Measurements from ENCODE around the gene IFNA6.

The IFNA6 gene

DNA sequence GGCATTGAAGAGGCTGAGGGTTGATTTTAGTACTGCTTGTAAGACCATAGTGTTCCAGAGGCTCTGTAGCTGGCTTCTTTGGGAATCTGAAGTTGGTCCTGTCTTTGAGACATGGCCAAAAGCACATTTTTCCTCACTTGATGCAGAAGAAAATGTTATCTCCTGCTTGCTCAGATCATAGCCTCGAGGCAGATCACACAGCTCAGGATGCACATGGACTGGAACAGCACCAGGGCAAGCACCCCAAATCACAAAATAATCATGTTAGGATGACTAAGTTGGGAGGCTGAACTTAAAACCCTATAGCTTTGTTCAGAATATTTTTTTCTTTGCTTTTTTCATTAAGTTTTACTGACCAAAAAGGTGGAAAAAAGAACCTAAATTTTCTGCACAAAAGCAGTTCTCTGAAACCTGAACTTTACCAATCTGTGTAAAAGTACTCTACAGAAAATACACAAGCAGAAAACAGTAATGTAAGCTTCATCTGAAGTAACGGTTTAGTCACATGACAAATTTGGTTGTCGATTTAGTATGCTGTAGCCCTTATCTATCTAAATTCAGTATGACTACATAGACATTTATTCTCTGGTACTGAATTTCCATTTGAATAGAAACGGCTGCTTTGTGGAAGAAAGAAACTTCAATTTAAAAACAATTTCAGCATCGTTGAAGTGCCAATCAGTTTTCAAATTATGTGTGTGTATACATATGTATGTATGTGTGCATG is 18.8 kb downstream of the IFNA6 start:
- DNase-seq (ENCODE audit: low spot score), result no peak

- peak; percentile 53 for DNase-seq (ENCODE audit: low spot score)
Measured at GRCh38 chr9:21326526-21327139, 24.1 kb downstream of the IFNA6 start.

DNA sequence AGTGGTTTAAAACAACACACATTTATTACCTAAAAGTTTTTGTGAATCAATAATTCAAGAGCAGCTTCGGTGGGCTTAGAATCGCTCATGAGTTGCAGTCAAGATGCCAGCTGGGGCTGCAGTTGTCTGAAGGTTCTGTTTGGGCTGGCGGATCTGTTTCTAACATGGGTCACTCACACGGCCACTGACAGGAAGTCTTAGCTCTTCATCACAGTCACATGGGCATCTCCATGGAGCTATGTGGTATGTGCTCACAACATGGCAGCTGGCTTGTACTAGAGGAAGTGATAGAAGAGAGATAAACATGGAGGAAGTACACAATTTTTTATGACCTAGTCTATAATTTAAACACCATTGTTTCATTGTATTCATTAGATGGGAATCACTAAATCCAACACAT is 26.6 kb downstream of the IFNA6 start:
- DNase-seq (ENCODE audit: low spot score), result no peak

GRCh38 chr9:21322911-21323461 is 27.7 kb downstream of the IFNA6 start:
- DNase-seq (ENCODE audit: low spot score), result no peak

- no peak for DNase-seq (ENCODE audit: low spot score)
Measured at GRCh38 chr9:21320465-21320864, 30.2 kb downstream of the IFNA6 start.

GRCh38 chr9:21317956-21318923 is 32.4 kb downstream of the IFNA6 start:
- peak; percentile 52 for DNase-seq (ENCODE audit: low spot score)

- DNase-seq (ENCODE audit: low spot score), result no peak
Measured at GRCh38 chr9:21316860-21317259, 33.8 kb downstream of the IFNA6 start.

- DNase-seq (ENCODE audit: low spot score), result no peak
Measured at GRCh38 chr9:21316032-21316842, 34.5 kb downstream of the IFNA6 start.

DNA sequence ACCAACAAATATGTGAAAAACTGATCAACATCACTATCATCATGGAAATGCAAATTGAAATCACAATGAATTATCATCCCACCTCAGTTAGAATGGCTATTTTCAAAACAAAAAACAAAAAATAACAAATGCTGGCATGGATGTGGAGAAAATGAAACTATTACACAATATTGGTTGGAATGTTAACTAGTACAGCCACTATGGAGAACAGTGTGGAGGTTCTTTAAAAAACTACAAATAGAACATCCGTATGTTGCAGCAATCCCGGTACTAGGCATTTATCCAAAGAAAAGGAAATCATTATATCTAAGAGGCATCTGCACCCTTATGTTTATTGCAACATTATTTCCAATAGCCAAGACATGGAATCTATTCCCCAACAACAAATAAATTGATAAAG is 36.5 kb downstream of the IFNA6 start:
- no peak for DNase-seq (ENCODE audit: low spot score)

DNA sequence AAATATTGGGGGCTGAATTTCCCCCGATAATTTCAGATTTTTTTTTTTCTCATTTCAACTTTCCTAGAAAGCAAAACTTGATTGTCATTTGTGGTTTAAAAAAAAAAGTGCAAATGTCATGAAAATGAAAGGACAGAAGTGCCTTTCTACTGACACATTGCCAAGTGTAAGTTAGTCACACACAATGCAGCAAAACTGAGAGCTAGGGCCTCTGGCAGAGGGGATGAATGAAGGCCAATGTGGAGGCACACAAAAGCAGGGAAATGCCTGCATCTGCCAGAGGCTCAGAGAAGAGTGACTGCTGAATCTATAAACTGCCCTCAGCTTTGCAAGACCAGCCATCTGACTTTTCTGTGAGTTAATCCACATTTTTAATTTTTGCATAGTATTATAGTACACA is 38.8 kb downstream of the IFNA6 start:
- DNase-seq (ENCODE audit: low spot score), result no peak

DNA sequence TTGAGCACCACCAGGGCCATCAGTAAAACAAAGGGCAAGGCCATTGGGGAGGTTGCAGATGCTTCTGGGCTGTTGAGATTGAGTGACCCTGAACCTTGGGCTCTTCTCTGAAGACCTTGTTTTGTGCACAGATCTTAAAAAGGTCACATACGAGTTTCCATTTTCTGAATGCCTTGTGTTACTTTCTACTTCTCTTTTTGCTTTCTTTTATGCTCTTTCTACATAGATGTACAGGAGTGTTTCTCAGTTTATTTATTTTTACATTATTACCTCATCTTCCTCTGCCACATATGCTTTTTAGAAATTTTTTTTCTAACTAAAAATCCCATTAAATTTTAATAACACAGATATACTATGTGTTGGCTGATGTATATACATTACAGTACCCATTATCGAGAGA is 45.5 kb downstream of the IFNA6 start, which contains the start of gene IFNA5:
Gene IFNA5, minus strand, starts transcription at position 101 of the 400 bp plus-strand sequence. Its CDS starts 57 bp downstream, at position 44.
- DNase-seq (ENCODE audit: low spot score), result no peak
